Thymus (tissue), 11 donors: ENCODE results near the gene ERCC1. TPM values are rescaled to one million over a fixed set of nuclear protein-coding genes. Genes with fewer than 3 reads are reported as not detected.

Source experiments
- DNase-seq, 9 donors: peaks; one replicate each; pipeline ENCODE4 v3.0.0-alpha.2; 2013; ENCODE audit warnings: low spot score in 9 of 9, low read depth in 6 of 9, missing footprints in 1 of 9
- H3K27ac ChIP-seq, 2 donors: one replicate each; pipeline ENCODE4 v1.5.1; 2013; ENCODE audit warnings: control low read depth in 1 of 2, low read depth in 1 of 2, low read length in 1 of 2, mild to moderate bottlenecking in 1 of 2, moderate library complexity in 1 of 2
- H3K27me3 ChIP-seq, 2 donors: one replicate each; pipeline ENCODE4 v1.5.1; 2013; ENCODE audit warnings: low read length in 1 of 2; ENCODE audit not compliant: control insufficient read depth in 2 of 2, insufficient read depth in 1 of 2
- H3K36me3 ChIP-seq, 2 donors: one replicate each; pipeline ENCODE4 v1.5.1; 2013; ENCODE audit warnings: low read length in 1 of 2, mild to moderate bottlenecking in 1 of 2, moderate library complexity in 1 of 2; ENCODE audit not compliant: control insufficient read depth in 2 of 2, insufficient read depth in 2 of 2
- H3K4me1 ChIP-seq, 2 donors: one replicate each; pipeline ENCODE4 v1.5.1; 2013; ENCODE audit warnings: low read length in 2 of 2; ENCODE audit not compliant: control insufficient read depth in 2 of 2, insufficient read depth in 2 of 2
- H3K4me3 ChIP-seq, 2 donors: one replicate each; pipeline ENCODE4 v1.5.1; 2013; ENCODE audit warnings: low read length in 2 of 2, control low read depth in 1 of 2, mild to moderate bottlenecking in 1 of 2
- H3K9me3 ChIP-seq, 2 donors: one replicate each; pipeline ENCODE4 v1.5.1; 2013; ENCODE audit warnings: low read length in 1 of 2, mild to moderate bottlenecking in 1 of 2; ENCODE audit not compliant: control insufficient read depth in 2 of 2, insufficient read depth in 1 of 2
- WGBS: extraction: QIAGEN DNeasy Blood & Tissue Kit; methylation state at CpG from one replicate; pipeline ENCODE4 v1.1.7; 2013; 5-methylcytosine and 5-hydroxymethylcytosine counted together
- polyA plus RNA-seq: library from polyadenylated mRNA; stranded (reverse); fragments of 200-250 nt; gene quantifications from one replicate; pipeline ENCODE4 v1.2.3, GENCODE V29; 2013
- total RNA-seq: library from RNA; stranded (reverse); fragments of 120-200 nt; gene quantifications from one replicate; pipeline ENCODE4 v1.2.4, GENCODE V29; 2013
- donor health status: healthy.

Gene ERCC1
- total and polyA plus RNA-seq, 2 donors: 42.6 to 61.6 TPM

DNA sequence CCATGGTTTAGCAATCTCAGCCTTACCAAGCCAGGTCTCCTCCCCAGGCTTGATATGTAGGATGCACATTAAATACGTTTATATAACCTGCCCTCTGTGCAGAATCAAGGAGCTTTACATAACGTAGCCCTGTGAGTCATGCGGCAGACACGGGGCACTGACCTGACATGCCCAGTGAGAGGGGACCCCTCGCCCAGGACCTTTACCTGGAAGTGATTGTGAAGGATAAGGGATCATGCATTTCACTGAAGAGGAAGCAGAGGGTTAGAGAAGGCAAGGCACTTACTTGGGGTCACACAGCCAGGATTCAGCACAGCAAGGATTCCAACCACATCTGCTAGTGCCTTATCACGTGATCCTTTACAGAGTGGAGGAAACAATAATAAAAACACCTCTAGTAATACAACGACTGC is 25.2 kb upstream of the ERCC1 start:
- no peaks in the 10 kb centered on the region for H3K9me3 ChIP-seq
- peaks cover 23 to 40% of the 10 kb centered on the region in 2 donors for H3K4me1 ChIP-seq
- H3K27ac ChIP-seq: no peak overlapping the region
- DNase-seq: no peak
- WGBS: 82% methylated on average over 7 of the region's 7 CpGs
- H3K27me3 ChIP-seq: peaks cover 7 to 25% of the 10 kb centered on the region in 2 donors
- H3K36me3 ChIP-seq: no peaks in the 10 kb centered on the region
- H3K4me3 ChIP-seq: no peak overlapping the region

DNA sequence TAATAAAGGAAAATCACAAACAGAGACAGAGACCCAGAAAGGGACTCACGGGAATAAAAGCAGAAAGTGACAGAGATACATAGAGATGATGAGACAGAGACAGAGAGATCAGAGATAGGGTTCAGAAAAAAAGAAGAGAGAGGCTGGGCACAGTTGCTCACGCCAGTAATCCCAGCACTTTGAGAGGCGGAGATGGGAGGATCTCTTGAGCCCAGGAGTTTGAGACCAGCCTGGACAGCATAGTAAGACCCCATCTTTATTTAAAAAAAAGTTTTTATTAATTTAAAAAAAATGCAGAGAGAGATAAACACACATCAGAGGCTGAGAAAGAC is 24.7 kb upstream of the ERCC1 start:
- peaks cover 12 to 30% of the 10 kb centered on the region in 2 donors for H3K27me3 ChIP-seq
- WGBS: 96% methylated on average over 3 of the region's 3 CpGs
- no peak overlapping the region for H3K4me3 ChIP-seq
- no peaks in the 10 kb centered on the region for H3K9me3 ChIP-seq
- no peaks in the 10 kb centered on the region for H3K36me3 ChIP-seq
- H3K4me1 ChIP-seq: peaks cover 28 to 45% of the 10 kb centered on the region in 2 donors
- DNase-seq: no peak
- H3K27ac ChIP-seq: no peak overlapping the region

DNA sequence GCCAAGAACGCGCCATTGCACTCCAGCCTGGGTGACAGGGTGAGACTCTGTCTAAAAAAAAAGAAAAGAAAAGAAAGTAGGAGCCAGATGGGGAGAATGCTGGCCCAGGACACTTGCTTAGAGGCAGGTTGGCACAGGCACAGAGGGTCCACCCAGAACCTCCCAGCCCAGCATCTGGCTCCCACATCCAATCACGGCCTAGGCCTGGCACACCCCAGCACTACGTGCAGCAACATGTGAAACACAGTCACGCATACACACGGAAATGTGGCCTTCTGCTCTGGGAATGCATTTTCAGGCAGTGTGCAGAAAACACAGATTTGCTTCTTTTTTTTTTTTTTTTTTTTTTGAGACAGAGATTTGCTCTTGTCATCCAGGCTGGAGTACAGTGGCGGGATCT is 23.2 kb upstream of the ERCC1 start:
- Histone ChIP-seq H3K36me3 (no peaks in the 10 kb centered on the region), H3K27me3 (peaks cover 25 to 44% of the 10 kb centered on the region in 2 donors), H3K9me3 (no peaks in the 10 kb centered on the region), H3K4me3 (no peak overlapping the region), H3K4me1 (peaks cover 34 to 43% of the 10 kb centered on the region in 2 donors), H3K27ac (no peak overlapping the region)
- 97% methylated on average over 7 of the region's 7 CpGs for WGBS
- no peak for DNase-seq

DNA sequence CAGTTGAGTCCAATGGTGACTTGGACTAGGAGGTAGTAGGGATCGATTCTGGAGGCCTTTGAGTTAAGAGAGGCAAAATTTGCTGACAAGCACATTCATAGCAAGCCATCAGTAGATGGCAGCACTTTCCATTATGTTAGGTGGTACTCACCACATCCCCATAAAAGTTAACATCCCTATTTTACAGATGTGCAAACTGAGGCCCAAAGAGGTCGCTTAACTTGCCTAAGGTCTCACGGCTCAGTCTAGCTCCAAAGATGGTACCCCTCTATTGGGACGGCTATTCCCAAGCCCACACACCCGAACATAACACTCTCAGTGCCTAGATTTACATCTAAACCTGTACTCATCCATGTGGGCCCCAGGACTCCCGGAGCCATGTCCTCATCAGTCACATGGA is 22.6 kb upstream of the ERCC1 start:
- DNase-seq: peak in 1 of 9 donors; percentile 62
- Histone ChIP-seq H3K4me1 (peaks cover 27 to 37% of the 10 kb centered on the region in 2 donors), H3K9me3 (no peaks in the 10 kb centered on the region), H3K36me3 (no peaks in the 10 kb centered on the region), H3K27me3 (peaks cover 25 to 46% of the 10 kb centered on the region in 2 donors), H3K4me3 (no peak overlapping the region), H3K27ac (no peak overlapping the region)
- 89% methylated on average over 6 of the region's 6 CpGs for WGBS

DNA sequence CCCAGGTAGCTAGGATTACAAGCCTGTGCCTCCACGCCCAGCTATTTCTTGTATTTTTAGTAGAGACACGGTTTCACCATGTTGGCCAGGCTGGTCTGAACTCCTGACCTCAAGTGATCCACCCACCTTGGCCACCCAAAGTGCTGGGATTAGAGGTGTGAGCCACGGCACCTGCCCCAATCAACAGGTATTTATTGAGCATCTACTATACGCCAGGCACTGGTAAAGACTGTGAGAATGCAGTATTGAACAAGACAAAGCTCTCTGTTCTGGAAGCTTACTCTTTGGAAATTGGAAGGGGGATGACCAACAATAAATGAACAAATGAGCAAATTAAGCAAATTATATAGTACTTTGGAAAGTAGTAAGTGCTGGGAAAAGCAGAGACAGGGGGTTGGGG is 21.4 kb upstream of the ERCC1 start:
- H3K4me3 ChIP-seq: no peak overlapping the region
- no peak for DNase-seq
- WGBS: 97% methylated on average over 4 of the region's 4 CpGs
- H3K4me1 ChIP-seq: peaks cover 22 to 33% of the 10 kb centered on the region in 2 donors
- H3K27me3 ChIP-seq: peaks cover 25 to 53% of the 10 kb centered on the region in 2 donors
- no peak overlapping the region for H3K27ac ChIP-seq
- H3K36me3 ChIP-seq: no peaks in the 10 kb centered on the region
- no peaks in the 10 kb centered on the region for H3K9me3 ChIP-seq

DNA sequence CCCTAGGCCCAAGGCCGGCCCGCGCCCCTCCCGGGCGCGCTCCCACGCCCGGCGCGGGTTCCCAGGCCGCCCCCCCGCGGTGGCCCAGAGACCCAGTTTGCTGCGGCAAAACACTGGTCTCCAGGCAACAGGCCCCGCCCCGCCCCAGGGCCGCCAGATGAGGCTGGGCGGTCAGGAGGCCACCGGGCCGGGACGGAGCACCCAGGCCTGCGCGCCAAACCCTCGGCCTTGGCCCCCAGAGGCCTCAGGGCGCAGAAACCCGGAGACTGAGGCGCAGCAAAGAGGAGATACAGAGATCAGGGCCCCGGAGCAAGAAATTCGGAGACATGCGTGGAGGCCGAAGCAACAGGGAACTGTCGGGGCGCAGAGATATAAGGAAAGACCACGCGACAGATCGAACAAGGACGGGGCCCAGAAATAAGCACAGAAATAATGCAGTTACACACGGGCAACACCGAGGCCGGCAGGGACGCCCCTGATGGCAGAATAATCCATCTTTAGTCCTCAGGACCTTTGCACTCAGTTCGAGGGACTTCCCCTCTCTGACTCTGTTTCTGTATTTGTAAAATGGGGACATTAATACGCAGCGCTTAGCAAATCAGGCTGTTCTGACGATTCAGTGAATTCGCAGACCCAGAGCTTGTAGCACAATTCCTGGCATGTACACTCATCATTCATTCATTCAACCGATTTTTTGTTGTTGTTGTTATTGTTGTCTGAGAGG is 20.8 kb upstream of the ERCC1 start:
- Histone ChIP-seq H3K27ac (peak overlapping the region; percentile 33 to 42), H3K27me3 (peaks cover 25 to 55% of the 10 kb centered on the region in 2 donors), H3K4me1 (peaks cover 18 to 29% of the 10 kb centered on the region in 2 donors), H3K36me3 (no peaks in the 10 kb centered on the region), H3K9me3 (no peaks in the 10 kb centered on the region), H3K4me3 (peak overlapping the region; percentile 2 to 43)
- peak in 3 of 9 donors; percentile 63 to 78 (median 70) for DNase-seq
- 16% methylated on average over 47 of the region's 47 CpGs for WGBS

DNA sequence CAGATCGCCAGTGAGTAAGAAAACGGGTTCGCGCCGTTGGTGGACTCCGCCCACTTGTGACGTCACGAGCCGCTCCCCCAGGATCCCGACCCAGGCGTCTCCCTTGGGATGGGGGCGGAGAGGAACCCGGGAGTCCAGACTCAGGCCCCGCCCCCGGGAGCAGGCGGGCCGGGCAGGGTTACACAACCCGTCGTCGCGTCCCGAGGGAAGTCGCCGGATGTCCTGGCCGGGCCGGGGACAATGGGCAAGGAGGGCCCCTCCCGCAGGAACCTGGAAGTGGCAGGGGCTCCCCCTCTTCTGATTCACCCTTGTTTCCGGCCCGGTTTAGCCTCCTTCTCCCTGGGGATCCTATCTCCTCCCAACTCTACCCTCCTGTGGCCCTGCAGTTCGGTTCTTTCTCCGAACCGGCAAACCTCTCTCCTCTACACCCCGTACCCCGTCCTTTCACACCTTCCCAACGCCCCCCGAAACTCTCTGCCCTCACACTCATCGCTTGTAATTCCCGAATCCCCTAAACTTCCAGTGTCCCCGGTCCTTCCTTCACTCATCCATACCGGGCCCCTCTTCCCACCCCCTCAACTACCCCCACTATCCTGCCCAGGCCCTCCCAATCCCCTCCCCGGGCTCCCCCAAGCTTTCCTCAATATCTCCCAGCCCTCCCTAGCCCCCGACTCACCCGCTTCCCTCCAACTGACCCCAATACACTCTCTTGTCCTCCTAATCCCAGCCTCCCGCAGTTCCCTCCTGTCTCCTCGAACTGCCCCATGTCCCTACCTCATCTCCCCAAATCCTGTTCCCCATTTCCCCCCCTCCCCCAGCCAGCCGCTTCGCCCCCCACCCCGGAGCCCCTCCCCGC is 20.0 kb upstream of the ERCC1 start:
- WGBS: 1% methylated on average over 49 of the region's 49 CpGs
- DNase-seq: no peak
- Histone ChIP-seq H3K36me3 (no peaks in the 10 kb centered on the region), H3K4me3 (peak overlapping the region; percentile 27 to 43), H3K9me3 (no peaks in the 10 kb centered on the region), H3K27me3 (peaks cover 25 to 55% of the 10 kb centered on the region in 2 donors), H3K27ac (peak overlapping the region in 1 of 2 donors; percentile 10), H3K4me1 (peaks cover 18 to 30% of the 10 kb centered on the region in 2 donors)

DNA sequence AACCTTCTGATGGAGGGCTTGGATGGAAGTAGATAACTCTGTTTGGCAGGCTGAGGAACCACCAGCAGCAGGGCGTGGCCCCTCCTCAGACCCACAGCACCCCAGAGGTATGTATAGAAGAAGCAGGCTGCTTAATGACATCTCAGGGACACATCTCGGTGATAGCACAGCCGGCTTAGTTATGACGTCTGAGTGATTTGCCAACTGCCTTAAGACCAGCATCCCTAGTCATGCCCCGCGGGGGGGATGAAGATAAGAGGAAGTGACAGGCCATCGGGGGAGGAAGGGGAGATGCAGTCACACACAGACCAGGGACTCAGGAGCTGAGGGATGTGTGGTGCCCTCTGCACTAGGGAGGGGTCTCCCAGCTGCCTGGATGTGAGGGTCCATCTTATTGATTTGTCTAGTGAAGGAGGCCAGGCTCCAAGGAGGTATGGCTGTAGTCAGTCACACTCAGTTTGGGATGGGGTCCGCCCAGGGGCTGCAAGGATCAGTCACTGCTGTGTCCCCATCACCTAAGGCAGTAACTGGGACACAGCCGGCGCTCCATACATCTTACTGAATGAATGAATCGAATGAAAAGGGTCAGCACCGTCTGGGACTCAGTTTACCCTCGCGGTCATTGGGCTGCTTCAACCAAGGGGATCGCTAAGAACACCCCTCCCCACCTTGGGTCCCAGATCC is 19.2 kb upstream of the ERCC1 start:
- WGBS: 8% methylated on average over 15 of the region's 15 CpGs
- Histone ChIP-seq H3K9me3 (no peaks in the 10 kb centered on the region), H3K27ac (peak overlapping the region; percentile 10 to 31), H3K4me1 (peaks cover 18 to 30% of the 10 kb centered on the region in 2 donors), H3K4me3 (peak overlapping the region; percentile 27 to 43), H3K27me3 (peaks cover 25 to 55% of the 10 kb centered on the region in 2 donors), H3K36me3 (no peaks in the 10 kb centered on the region)
- DNase-seq: peak in 1 of 9 donors; percentile 50

DNA sequence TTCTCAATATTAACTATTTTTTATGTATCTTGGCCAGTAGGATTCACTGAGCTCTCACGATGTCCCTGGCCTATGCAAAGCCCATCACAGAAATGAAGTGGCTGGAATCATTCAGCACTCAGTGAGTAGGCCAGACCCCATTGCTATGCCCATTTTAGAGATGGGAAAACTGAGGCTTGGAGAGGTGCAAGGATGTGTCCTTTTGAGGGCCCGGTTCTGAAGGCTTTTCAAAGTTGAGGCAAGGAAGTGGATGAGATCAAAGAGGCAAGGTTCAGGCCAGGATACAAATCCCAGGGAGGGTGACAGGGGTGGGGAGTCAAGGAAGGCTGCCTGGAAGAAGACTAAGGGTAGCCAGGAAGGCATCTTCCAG is 18.7 kb upstream of the ERCC1 start:
- H3K9me3 ChIP-seq: no peaks in the 10 kb centered on the region
- H3K4me1 ChIP-seq: peaks cover 18 to 30% of the 10 kb centered on the region in 2 donors
- peaks cover 25 to 55% of the 10 kb centered on the region in 2 donors for H3K27me3 ChIP-seq
- no peak overlapping the region for H3K27ac ChIP-seq
- no peaks in the 10 kb centered on the region for H3K36me3 ChIP-seq
- no peak for DNase-seq
- no peak overlapping the region for H3K4me3 ChIP-seq
- WGBS: 85% methylated on average over 2 of the region's 2 CpGs
